ENCODE results near the gene NPDC1. TPM values are rescaled to one million over a fixed set of nuclear protein-coding genes. Genes with fewer than 3 reads are reported as not detected.

The NPDC1 gene
- total and polyA plus RNA-seq, 2 of the 8 experiments (the other 6 are each of a cell fraction or from before 2014, with no cell fraction given), result 26.2 to 44.1 TPM

GRCh38 chr9:137082925-137083290 is 36.9 kb upstream of the NPDC1 start (continued):
- no peak for TF ChIP-seq CREB1 (IDR thresholded peaks at IDR 0.05)
